K562 (cell line): ENCODE measurements around the gene NDUFS6. TPM values are rescaled to one million over a fixed set of nuclear protein-coding genes. Genes with fewer than 3 reads are reported as not detected.
A peak's percentile ranks its signal among the peaks of the same experiment; 100 is the strongest.

Experiments
- ATAC-seq: fragments of 200-7000 bp; cut with Tn5 transposase; 3 replicates; pipeline ENCODE4 v1.9.1; 2020; ENCODE audit warnings: moderate library complexity
- BruUV-seq: library from RNA; stranded (reverse); fragments of 400-500 nt; replicated peaks from 2 replicates; lab custom pipeline; 2021; lab: Mats Ljungman, UMichigan
- CTCF ChIA-PET: fragments of 300-600 bp; formaldehyde crosslinking; extraction: SDS; loops from one replicate; lab custom pipeline; 2021; ENCODE audit warnings: low intra/inter-chr PET ratio; lab: Yijun Ruan, JAX
- POLR2A ChIA-PET: fragments of 300-600, 350-650 bp; sonication (Branson Sonifier 250); formaldehyde crosslinking; extraction: SDS; loops from one replicate; lab custom pipeline; 2021; ENCODE audit warnings: antibody characterized with exemption, inconsistent platforms; lab: Yijun Ruan, JAX
- DNase-seq, 4 experiments: peaks; one replicate each; pipeline versions ENCODE4 v3.0.0 to v3.0.0-alpha.2; 2011 to 2018; ENCODE audit warnings: low spot score in 3 of 4, mixed read lengths in 3 of 4; ENCODE audit errors: extremely low read depth in 1 of 4
- FAIRE-seq: peaks from 2 replicates; lab custom pipeline; 2011; peaks lifted over from hg19 to GRCh38; lab: Jason Lieb, UNC
- H2AFZ ChIP-seq: 2 replicates; pipeline ENCODE4 v1.6.0; 2011; ENCODE audit warnings: low read depth, low read length, control low read depth, inconsistent platforms
- H3K27ac ChIP-seq: fragments of 200-600 bp; 3 replicates; pipeline ENCODE4 v1.8.0; 2011; ENCODE audit warnings: low read depth, mild to moderate bottlenecking, control low read depth, inconsistent platforms, low read length, moderate library complexity, mixed read lengths; ENCODE audit errors: extremely low read depth
- H3K27me3 ChIP-seq, 2 experiments: fragments of 300-600 bp in 1 of 2; 2 replicates in 1 of 2; 3 replicates in 1 of 2; pipeline versions ENCODE4 v1.6.0 to v1.8.0; 2011; ENCODE audit warnings: inconsistent platforms in 2 of 2, low read length in 2 of 2, mild to moderate bottlenecking in 1 of 2, mixed read lengths in 1 of 2, moderate library complexity in 1 of 2; ENCODE audit not compliant: control insufficient read depth in 2 of 2, insufficient read depth in 2 of 2
- H3K36me3 ChIP-seq: fragments of 300-600 bp; 3 replicates; pipeline ENCODE4 v1.8.0; 2011; ENCODE audit warnings: mild to moderate bottlenecking, low read length, inconsistent platforms; ENCODE audit not compliant: control insufficient read depth, insufficient read depth
- H3K4me1 ChIP-seq, 2 experiments: fragments of 200-600 bp in 1 of 2; replicated peaks in 1 of 2; 2 replicates in 1 of 2; 3 replicates in 1 of 2; pipeline versions ENCODE4 v1.5.1 to v1.8.0; 2011; ENCODE audit warnings: inconsistent platforms in 2 of 2, low read length in 2 of 2, mild to moderate bottlenecking in 1 of 2, mixed read lengths in 1 of 2, moderate library complexity in 1 of 2; ENCODE audit not compliant: control insufficient read depth in 2 of 2, insufficient read depth in 2 of 2
- H3K4me2 ChIP-seq: 2 replicates; pipeline ENCODE4 v1.6.1; 2011; ENCODE audit warnings: low read length, control low read depth, inconsistent platforms, mixed read lengths; ENCODE audit not compliant: insufficient read depth
- H3K4me3 ChIP-seq: fragments of 200-600 bp; sonication (generic), shearing (Covaris generic); 2 replicates; pipeline ENCODE4 v1.5.1; 2016; ENCODE audit warnings: control low read depth, inconsistent platforms
- H3K79me2 ChIP-seq: fragments of 200-600 bp; 3 replicates; pipeline ENCODE4 v1.8.0; 2011; ENCODE audit warnings: low read length, inconsistent platforms; ENCODE audit not compliant: control insufficient read depth, insufficient read depth
- H3K9ac ChIP-seq, 2 experiments: 2 replicates each; pipeline versions ENCODE4 v1.6.0 to v1.6.1; 2011; ENCODE audit warnings: low read depth in 2 of 2, low read length in 2 of 2, control low read depth in 1 of 2, inconsistent platforms in 1 of 2, mild to moderate bottlenecking in 1 of 2, mixed read lengths in 1 of 2; ENCODE audit not compliant: insufficient read depth in 1 of 2
- H3K9me1 ChIP-seq: one replicate; pipeline ENCODE4 v1.6.0; 2011; ENCODE audit warnings: inconsistent platforms, mild to moderate bottlenecking, low read length, moderate library complexity; ENCODE audit not compliant: control insufficient read depth, insufficient read depth
- H3K9me3 ChIP-seq: replicated peaks from 2 replicates; pipeline ENCODE4 v1.5.1; 2011; ENCODE audit warnings: low read depth, low read length, inconsistent platforms; ENCODE audit not compliant: control insufficient read depth, insufficient read depth
- H4K20me1 ChIP-seq: replicated peaks from 2 replicates; pipeline ENCODE4 v1.6.1; 2011; ENCODE audit warnings: low read length, inconsistent platforms, mixed read lengths; ENCODE audit not compliant: control insufficient read depth, insufficient read depth
- CTCFL ChIP-seq: IDR thresholded peaks from 2 replicates; pipeline ENCODE4 v1.6.1; 2011; ENCODE audit warnings: borderline replicate concordance, low read depth, mild to moderate bottlenecking, moderate library complexity, low read length; ENCODE audit not compliant: insufficient read depth, poor library complexity, severe bottlenecking
- KAT2B ChIP-seq: IDR thresholded peaks from one replicate; pipeline ENCODE4 v1.6.1; 2012; ENCODE audit warnings: low read depth, mild to moderate bottlenecking, control low read depth, inconsistent platforms, low read length, moderate library complexity
- LARP7 ChIP-seq: fragments of 450-650 bp; IDR thresholded peaks from 2 replicates; pipeline ENCODE4 v1.6.1; 2016
- MEIS2 ChIP-seq: fragments of 450-650 bp; IDR thresholded peaks from 2 replicates; pipeline ENCODE4 v1.6.1; 2014; ENCODE audit warnings: mild to moderate bottlenecking; ENCODE audit not compliant: partially characterized antibody
- TBP ChIP-seq: optimal IDR thresholded peaks from 2 replicates; pipeline ENCODE3; 2011; ENCODE audit warnings: low read depth, low read length, improper control_type of control experiment
- WGBS: fragments of 100-300 bp; shearing (Covaris generic); methylation state at CpG from one replicate; pipeline ENCODE4 v1.1.6; 2016; ENCODE audit warnings: low coverage, mixed read lengths; ENCODE audit not compliant: insufficient coverage; ENCODE audit errors: missing lambda C conversion rate; 5-methylcytosine and 5-hydroxymethylcytosine counted together
- in situ Hi-C: fragments of 300-500 bp; cut with MboI; formaldehyde crosslinking; loops from 4 replicates; pipeline ENCODE4 v1.15.0; 2018; ENCODE audit warnings: inconsistent platforms, mixed read lengths
- intact Hi-C: fragments of 100-400 bp; cut with micrococcal nuclease; formaldehyde crosslinking; loops from 2 replicates; pipeline ENCODE4 v1.14.2; 2022
- polyA plus RNA-seq, 8 experiments: library from polyadenylated mRNA; depleted of rRNA in 4 of 8; stranded (reverse) in 5 of 8; unstranded in 3 of 8; fragments of >200 nt; fragmentation: Nextera tagmentation in 2 of 8; fragmentation: Illumina TruSeq in 1 of 8; extraction: Ambion mirVana in 2 of 8; extraction: Trizol in 1 of 8; gene quantifications; 2 replicates each; pipeline versions ENCODE4 v1.2.1 to v1.2.3, GENCODE V29; 2011 to 2014; ENCODE audit warnings: inconsistent platforms in 1 of 8, missing spikeins in 1 of 8
- total RNA-seq, 7 experiments: library from RNA; depleted of rRNA in 6 of 7; stranded (reverse); fragments of >200 nt in 6 of 7; fragmentation: Illumina TruSeq in 2 of 7; extraction: Trizol in 2 of 7; gene quantifications; 2 replicates each; pipeline versions ENCODE4 v1.2.1 to v1.2.3, GENCODE V29; 2011 to 2021; ENCODE audit warnings: low replicate concordance in 1 of 7

Gene NDUFS6
- total and polyA plus RNA-seq, 9 of the 15 experiments (the other 6 are each of a cell fraction or from before 2014, with no cell fraction given), result 36.1 to 291 (median 77.0) TPM

- Histone ChIP-seq H3K9me1 (no peaks in the 10 kb centered on the region), H3K4me3 (no peak overlapping the region), H3K27ac (no peak overlapping the region), H3K9me3 (no peaks in the 10 kb centered on the region), H2AFZ (no peak overlapping the region), H3K4me2 (no peak overlapping the region), H3K4me1 (peaks cover 0 to 12% of the 10 kb centered on the region in 2 experiments; a peak in 1 of 5 replicates), H3K9ac (no peak overlapping the region), H3K79me2 (no peaks in the 10 kb centered on the region), H3K36me3 (peaks cover 4% of the 10 kb centered on the region; the same call in 1 of the 3 replicates), H3K27me3 (peaks cover 68 to 85% of the 10 kb centered on the region in 2 experiments), H4K20me1 (peaks cover 32% of the 10 kb centered on the region)
- in situ Hi-C loops (no loop called here), intact Hi-C loops (no loop called here)
- CTCF ChIA-PET, result no interaction called here
- ATAC-seq (no peak), FAIRE-seq (peak; percentile 71), DNase-seq (no peak)
- TF ChIP-seq TBP, result no peak
- TF ChIP-seq LARP7, result no peak
- no peak for TF ChIP-seq KAT2B
- no peak for TF ChIP-seq CTCFL
- TF ChIP-seq MEIS2, result no peak
- POLR2A ChIA-PET, result interaction anchor here (0.9 kb wide), 1 partner anchor 14 kb away, joined by 4 read pairs; no protein-coding TSS in a partner anchor
- WGBS, result 2% methylated on average over 21 of the region's 21 CpGs
- BruUV-seq, result no TSS peak
Observed at GRCh38 chr5:1834721-1835429, 33.7 kb downstream of the NDUFS6 start.
